ENCODE results near the gene RAD18.

The RAD18 gene

GRCh38 chr3:8975081-8976020 lies 12.1 kb upstream of the RAD18 start:
- TF ChIP-seq CTCF (IDR thresholded peaks at IDR 0.05) = no peak
- Histone ChIP-seq H3K4me2 (ENCODE audit: low read length) (no peak overlapping the region), H3K9ac (no peak overlapping the region), H3K27me3 (ENCODE audit: control insufficient read depth, insufficient read depth, low read length) (no peaks in the 10 kb centered on the region), H3K79me2 (no peaks in the 10 kb centered on the region), H3K4me1 (no peaks in the 10 kb centered on the region), H2AFZ (no peak overlapping the region), H3K4me3 (ENCODE audit: low read depth, low read length) (no peak overlapping the region), H3K27ac (no peak overlapping the region), H3K9me3 (ENCODE audit: control insufficient read depth, low read length) (no peaks in the 10 kb centered on the region), H3K36me3 (ENCODE audit: control insufficient read depth, insufficient read depth, low read length) (no peaks in the 10 kb centered on the region)

- no peak overlapping the region for H3K27ac ChIP-seq
- H3K36me3 ChIP-seq (ENCODE audit: control insufficient read depth, insufficient read depth, low read length) = no peaks in the 10 kb centered on the region
- H3K9me3 ChIP-seq (ENCODE audit: control insufficient read depth, low read length) = no peaks in the 10 kb centered on the region
- H3K4me3 ChIP-seq (ENCODE audit: low read depth, low read length) = no peak overlapping the region
- no peak for TF ChIP-seq CTCF (IDR thresholded peaks at IDR 0.05)
- no peak overlapping the region for H3K9ac ChIP-seq
- H3K4me2 ChIP-seq (ENCODE audit: low read length) = no peak overlapping the region
- no peak overlapping the region for H2AFZ ChIP-seq
- no peaks in the 10 kb centered on the region for H3K27me3 ChIP-seq (ENCODE audit: control insufficient read depth, insufficient read depth, low read length)
- no peaks in the 10 kb centered on the region for H3K4me1 ChIP-seq
- no peaks in the 10 kb centered on the region for H3K79me2 ChIP-seq
Measured at GRCh38 chr3:8974458-8974857, 11.2 kb upstream of the RAD18 start.

- Histone ChIP-seq H3K9ac (no peak overlapping the region), H3K4me1 (no peaks in the 10 kb centered on the region), H3K27ac (no peak overlapping the region), H3K36me3 (ENCODE audit: control insufficient read depth, insufficient read depth, low read length) (no peaks in the 10 kb centered on the region), H3K4me3 (ENCODE audit: low read depth, low read length) (no peak overlapping the region), H3K9me3 (ENCODE audit: control insufficient read depth, low read length) (no peaks in the 10 kb centered on the region), H2AFZ (no peak overlapping the region), H3K27me3 (ENCODE audit: control insufficient read depth, insufficient read depth, low read length) (no peaks in the 10 kb centered on the region), H3K79me2 (no peaks in the 10 kb centered on the region), H3K4me2 (ENCODE audit: low read length) (no peak overlapping the region)
- no peak for TF ChIP-seq CTCF (IDR thresholded peaks at IDR 0.05)
Measured at GRCh38 chr3:8972639-8973038, 9.4 kb upstream of the RAD18 start.

- Histone ChIP-seq H3K9ac (no peak overlapping the region), H2AFZ (peak overlapping the region; percentile 10), H3K27me3 (ENCODE audit: control insufficient read depth, insufficient read depth, low read length) (no peaks in the 10 kb centered on the region), H3K36me3 (ENCODE audit: control insufficient read depth, insufficient read depth, low read length) (no peaks in the 10 kb centered on the region), H3K9me3 (ENCODE audit: control insufficient read depth, low read length) (no peaks in the 10 kb centered on the region), H3K4me2 (ENCODE audit: low read length) (no peak overlapping the region), H3K27ac (no peak overlapping the region), H3K79me2 (no peaks in the 10 kb centered on the region), H3K4me3 (ENCODE audit: low read depth, low read length) (no peak overlapping the region), H3K4me1 (no peaks in the 10 kb centered on the region)
- peak; percentile 99 for TF ChIP-seq CTCF (IDR thresholded peaks at IDR 0.05)
Measured at GRCh38 chr3:8970971-8971589, 7.8 kb upstream of the RAD18 start.

All from parathyroid adenoma (tissue), 2 donors.